Neural progenitor cell (in vitro differentiated cells): ENCODE data around the gene DMPK. TPM values are rescaled to one million over a fixed set of nuclear protein-coding genes. Genes with fewer than 3 reads are reported as not detected.

Experiments used
- total RNA-seq: library from RNA; depleted of rRNA; stranded (reverse); fragments of >200 nt; gene quantifications from 2 replicates; pipeline ENCODE4 v1.2.3, GENCODE V29; 2015; ENCODE audit warnings: low replicate concordance

DMPK gene
- total RNA-seq, 1 donor from 2014 or later = 5.5 TPM

Other genes with a start within 250 kb of the DMPK start
- 3.7 and 11.3 TPM in 2 replicates for gene OPA3, start 197.7 kb downstream of the DMPK start, total RNA-seq
- gene GPR4, start 180.3 kb downstream of the DMPK start, total RNA-seq = not detected in 2 replicates
- 15.9 and 20.3 TPM in 2 replicates for gene EML2, start 143.1 kb downstream of the DMPK start, total RNA-seq
- gene GIPR, start 114.3 kb downstream of the DMPK start, total RNA-seq = not detected in 2 replicates
- 330 and 405 TPM in 2 replicates for gene SNRPD2, start 90.5 kb downstream of the DMPK start, total RNA-seq
- 4.5 and 15.7 TPM in 2 replicates for gene QPCTL, start 89.8 kb downstream of the DMPK start, total RNA-seq
- gene FBXO46, start 51.6 kb downstream of the DMPK start, total RNA-seq = 7.5 and 21.3 TPM in 2 replicates
- 0.06 TPM in 1 of 2 replicates, not detected in the other for gene MEIOSIN, start 49.1 kb downstream of the DMPK start, total RNA-seq
- gene SIX5, start 13.2 kb downstream of the DMPK start, total RNA-seq = 8.1 and 50.8 TPM in 2 replicates
- gene DMWD, start 10.4 kb upstream of the DMPK start, total RNA-seq = 22.8 and 50.3 TPM in 2 replicates
- gene RSPH6A, start 32.8 kb upstream of the DMPK start, total RNA-seq = 0.22 TPM in 1 of 2 replicates, not detected in the other
- gene SYMPK, start 80.7 kb upstream of the DMPK start, total RNA-seq = 38.3 and 65.7 TPM in 2 replicates
- gene FOXA3, start 81.8 kb upstream of the DMPK start, total RNA-seq = 7.3 and 8.4 TPM in 2 replicates
- gene IRF2BP1, start 103.7 kb upstream of the DMPK start, total RNA-seq = 9.8 and 34.5 TPM in 2 replicates
- 0.07 and 1.9 TPM in 2 replicates for gene MYPOP, start 120.1 kb upstream of the DMPK start, total RNA-seq
- gene NANOS2, start 132.3 kb upstream of the DMPK start, total RNA-seq = not detected in 2 replicates
- 3.9 and 6.7 TPM in 2 replicates for gene NOVA2, start 191.4 kb upstream of the DMPK start, total RNA-seq
- 5.7 and 11.6 TPM in 2 replicates for gene CCDC61, start 213.0 kb upstream of the DMPK start, total RNA-seq
- gene PGLYRP1, start 240.6 kb upstream of the DMPK start, total RNA-seq = not detected in 2 replicates